ENCODE results near the gene TIGD6.
A peak's percentile ranks its signal among the peaks of the same experiment; 100 is the strongest.

Gene TIGD6

GRCh38 chr5:150013931-150014330, 13.5 kb upstream of the TIGD6 start:
- H3K79me1 ChIP-seq (ENCODE audit: low read depth, low read length): peaks cover 3% of the 10 kb centered on the region
- H3K36me3 ChIP-seq (replicated peaks in 1 of 2; ENCODE audit: control insufficient read depth in 2 of 2, insufficient read depth in 2 of 2, low read length in 2 of 2): peaks cover 41 to 96% of the 10 kb centered on the region in 2 donors
- peaks cover 7 to 23% of the 10 kb centered on the region in 2 donors for H3K9me3 ChIP-seq (replicated peaks in 1 of 2; ENCODE audit: control insufficient read depth in 2 of 2, insufficient read depth in 1 of 2, low read depth in 1 of 2, low read length in 2 of 2)
- WGBS, 2 donors (ENCODE audit: extremely low coverage in 2 of 2, insufficient read length in 2 of 2, insufficient replicate concordance in 1 of 2): no CpG with 5 or more reads among the region's 4 CpGs
- H3K27me3 ChIP-seq (ENCODE audit: control insufficient read depth in 3 of 3, insufficient read depth in 3 of 3, low read depth in 1 of 3, low read length in 3 of 3): no peaks in the 10 kb centered on the region
- no peak overlapping the region for H2AK5ac ChIP-seq (ENCODE audit: low read depth, low read length)
- H3K4me2 ChIP-seq (ENCODE audit: insufficient read depth, low read length, poor library complexity, severe bottlenecking): no peak overlapping the region
- H3K4me3 ChIP-seq (ENCODE audit: low read length in 2 of 2): no peak overlapping the region
- H3K23ac ChIP-seq (ENCODE audit: low read depth, low read length, poor library complexity): no peak overlapping the region
- no peak overlapping the region for H4K91ac ChIP-seq (ENCODE audit: low read depth, low read length, poor library complexity)
- no peak overlapping the region for H2BK5ac ChIP-seq (ENCODE audit: low read length)
- H3K27ac ChIP-seq (replicated peaks; ENCODE audit: low read length): no peak overlapping the region
- H3K4me1 ChIP-seq (ENCODE audit: control insufficient read depth in 2 of 2, insufficient read depth in 1 of 2, low read depth in 1 of 2, low read length in 2 of 2): no peaks in the 10 kb centered on the region
- H3K18ac ChIP-seq (ENCODE audit: low read length): no peak overlapping the region
- no peak overlapping the region for H2AFZ ChIP-seq (ENCODE audit: low read length)
- no peak overlapping the region for H2BK120ac ChIP-seq (ENCODE audit: low read depth, low read length)
- no peak overlapping the region for H2BK12ac ChIP-seq (ENCODE audit: low read length)
- H3K4ac ChIP-seq (ENCODE audit: low read length): no peak overlapping the region
- no peak overlapping the region for H3K9ac ChIP-seq (ENCODE audit: low read depth, low read length, poor library complexity)
- no peak overlapping the region for H4K8ac ChIP-seq (ENCODE audit: low read depth, low read length)
- DNase-seq (ENCODE audit: low spot score): no peak
- H2BK15ac ChIP-seq (ENCODE audit: low read length): no peak overlapping the region
- H3K14ac ChIP-seq (ENCODE audit: low read length): no peak overlapping the region

GRCh38 chr5:150009671-150010387, 9.4 kb upstream of the TIGD6 start:
- Histone ChIP-seq H3K23ac (ENCODE audit: low read depth, low read length, poor library complexity) (no peak overlapping the region), H3K9me3 (replicated peaks in 1 of 2; ENCODE audit: control insufficient read depth in 2 of 2, insufficient read depth in 1 of 2, low read depth in 1 of 2, low read length in 2 of 2) (peaks cover 0 to 7% of the 10 kb centered on the region in 2 donors), H3K4ac (ENCODE audit: low read length) (no peak overlapping the region), H2BK15ac (ENCODE audit: low read length) (no peak overlapping the region), H3K18ac (ENCODE audit: low read length) (no peak overlapping the region), H3K4me1 (ENCODE audit: control insufficient read depth in 2 of 2, insufficient read depth in 1 of 2, low read depth in 1 of 2, low read length in 2 of 2) (no peaks in the 10 kb centered on the region), H2BK5ac (ENCODE audit: low read length) (no peak overlapping the region), H2BK120ac (ENCODE audit: low read depth, low read length) (no peak overlapping the region), H2BK12ac (ENCODE audit: low read length) (no peak overlapping the region), H4K91ac (ENCODE audit: low read depth, low read length, poor library complexity) (no peak overlapping the region), H3K79me1 (ENCODE audit: low read depth, low read length) (peaks cover 3% of the 10 kb centered on the region), H3K9ac (ENCODE audit: low read depth, low read length, poor library complexity) (no peak overlapping the region), H3K36me3 (replicated peaks in 1 of 2; ENCODE audit: control insufficient read depth in 2 of 2, insufficient read depth in 2 of 2, low read length in 2 of 2) (peaks cover 33 to 96% of the 10 kb centered on the region in 2 donors), H4K8ac (ENCODE audit: low read depth, low read length) (no peak overlapping the region), H3K14ac (ENCODE audit: low read length) (no peak overlapping the region), H2AFZ (ENCODE audit: low read length) (no peak overlapping the region), H3K4me3 (ENCODE audit: low read length in 2 of 2) (peak overlapping the region in 1 of 2 donors; percentile 67), H3K27ac (replicated peaks; ENCODE audit: low read length) (no peak overlapping the region), H3K27me3 (ENCODE audit: control insufficient read depth in 3 of 3, insufficient read depth in 3 of 3, low read depth in 1 of 3, low read length in 3 of 3) (no peaks in the 10 kb centered on the region), H3K4me2 (ENCODE audit: insufficient read depth, low read length, poor library complexity, severe bottlenecking) (no peak overlapping the region), H2AK5ac (ENCODE audit: low read depth, low read length) (no peak overlapping the region)
- WGBS, 2 donors (ENCODE audit: extremely low coverage in 2 of 2, insufficient read length in 2 of 2, insufficient replicate concordance in 1 of 2): no CpG with 5 or more reads among the region's 6 CpGs
- no peak for DNase-seq (ENCODE audit: low spot score)

- no peak overlapping the region for H2AK5ac ChIP-seq (ENCODE audit: low read depth, low read length)
- no peaks in the 10 kb centered on the region for H3K27me3 ChIP-seq (ENCODE audit: control insufficient read depth in 3 of 3, insufficient read depth in 3 of 3, low read depth in 1 of 3, low read length in 3 of 3)
- peaks cover 26 to 81% of the 10 kb centered on the region in 2 donors for H3K36me3 ChIP-seq (replicated peaks in 1 of 2; ENCODE audit: control insufficient read depth in 2 of 2, insufficient read depth in 2 of 2, low read length in 2 of 2)
These were observed 6.6 kb upstream of the TIGD6 start for GRCh38 chr5:150007050-150007449.

GRCh38 chr5:150006318-150006717, 5.9 kb upstream of the TIGD6 start:
- no peak overlapping the region for H2BK15ac ChIP-seq (ENCODE audit: low read length)
- no peak overlapping the region for H3K14ac ChIP-seq (ENCODE audit: low read length)
- H3K23ac ChIP-seq (ENCODE audit: low read depth, low read length, poor library complexity): no peak overlapping the region
- no peak overlapping the region for H4K8ac ChIP-seq (ENCODE audit: low read depth, low read length)
- no peak overlapping the region for H3K9ac ChIP-seq (ENCODE audit: low read depth, low read length, poor library complexity)
- peaks cover 0 to 2% of the 10 kb centered on the region in 2 donors for H3K4me1 ChIP-seq (ENCODE audit: control insufficient read depth in 2 of 2, insufficient read depth in 1 of 2, low read depth in 1 of 2, low read length in 2 of 2)
- H3K36me3 ChIP-seq (replicated peaks in 1 of 2; ENCODE audit: control insufficient read depth in 2 of 2, insufficient read depth in 2 of 2, low read length in 2 of 2): peaks cover 25 to 76% of the 10 kb centered on the region in 2 donors
- H3K18ac ChIP-seq (ENCODE audit: low read length): no peak overlapping the region
- H3K79me1 ChIP-seq (ENCODE audit: low read depth, low read length): peaks cover 3% of the 10 kb centered on the region
- H3K4me2 ChIP-seq (ENCODE audit: insufficient read depth, low read length, poor library complexity, severe bottlenecking): no peak overlapping the region
- no peak overlapping the region for H2AK5ac ChIP-seq (ENCODE audit: low read depth, low read length)
- H3K4ac ChIP-seq (ENCODE audit: low read length): no peak overlapping the region
- H3K9me3 ChIP-seq (replicated peaks in 1 of 2; ENCODE audit: control insufficient read depth in 2 of 2, insufficient read depth in 1 of 2, low read depth in 1 of 2, low read length in 2 of 2): no peaks in the 10 kb centered on the region
- H2BK12ac ChIP-seq (ENCODE audit: low read length): no peak overlapping the region
- H4K91ac ChIP-seq (ENCODE audit: low read depth, low read length, poor library complexity): no peak overlapping the region
- no peak overlapping the region for H2BK120ac ChIP-seq (ENCODE audit: low read depth, low read length)
- H3K27me3 ChIP-seq (ENCODE audit: control insufficient read depth in 3 of 3, insufficient read depth in 3 of 3, low read depth in 1 of 3, low read length in 3 of 3): no peaks in the 10 kb centered on the region
- no peak overlapping the region for H3K4me3 ChIP-seq (ENCODE audit: low read length in 2 of 2)
- DNase-seq (ENCODE audit: low spot score): no peak
- H2AFZ ChIP-seq (ENCODE audit: low read length): no peak overlapping the region
- no CpG with 5 or more reads among the region's 4 CpGs for WGBS, 2 donors (ENCODE audit: extremely low coverage in 2 of 2, insufficient read length in 2 of 2, insufficient replicate concordance in 1 of 2)
- no peak overlapping the region for H2BK5ac ChIP-seq (ENCODE audit: low read length)
- no peak overlapping the region for H3K27ac ChIP-seq (replicated peaks; ENCODE audit: low read length)

More at GRCh38 chr5:150007050-150007449, 6.6 kb upstream of the TIGD6 start:
- H3K4ac ChIP-seq (ENCODE audit: low read length): no peak overlapping the region
- H3K14ac ChIP-seq (ENCODE audit: low read length): no peak overlapping the region
- H2BK5ac ChIP-seq (ENCODE audit: low read length): no peak overlapping the region
- no peak overlapping the region for H3K4me2 ChIP-seq (ENCODE audit: insufficient read depth, low read length, poor library complexity, severe bottlenecking)
- no peaks in the 10 kb centered on the region for H3K4me1 ChIP-seq (ENCODE audit: control insufficient read depth in 2 of 2, insufficient read depth in 1 of 2, low read depth in 1 of 2, low read length in 2 of 2)
- no peak overlapping the region for H2BK120ac ChIP-seq (ENCODE audit: low read depth, low read length)
- H4K8ac ChIP-seq (ENCODE audit: low read depth, low read length): no peak overlapping the region
- H2BK15ac ChIP-seq (ENCODE audit: low read length): no peak overlapping the region
- H3K23ac ChIP-seq (ENCODE audit: low read depth, low read length, poor library complexity): no peak overlapping the region
- no peak overlapping the region for H2AFZ ChIP-seq (ENCODE audit: low read length)
- H4K91ac ChIP-seq (ENCODE audit: low read depth, low read length, poor library complexity): no peak overlapping the region
- no peak overlapping the region for H3K18ac ChIP-seq (ENCODE audit: low read length)
- H3K9ac ChIP-seq (ENCODE audit: low read depth, low read length, poor library complexity): no peak overlapping the region
- no peak overlapping the region for H3K4me3 ChIP-seq (ENCODE audit: low read length in 2 of 2)
- H3K27ac ChIP-seq (replicated peaks; ENCODE audit: low read length): no peak overlapping the region
- DNase-seq (ENCODE audit: low spot score): no peak
- H3K9me3 ChIP-seq (replicated peaks in 1 of 2; ENCODE audit: control insufficient read depth in 2 of 2, insufficient read depth in 1 of 2, low read depth in 1 of 2, low read length in 2 of 2): no peaks in the 10 kb centered on the region
- no peak overlapping the region for H2BK12ac ChIP-seq (ENCODE audit: low read length)
- peaks cover 3% of the 10 kb centered on the region for H3K79me1 ChIP-seq (ENCODE audit: low read depth, low read length)

Data from neuronal stem cell (in vitro differentiated cells).